HG02938 (cell line): ENCODE measurements around the gene PACRG.

Experiments used
- ATAC-seq: cut with Tn5 transposase; IDR thresholded peaks from one replicate; pipeline ENCODE4 v1.9.1; 2021; ENCODE audit warnings: mild to moderate bottlenecking, moderate library complexity; ENCODE audit not compliant: unreplicated experiment

PACRG gene

GRCh38 chr6:163340201-163340887, 612.6 kb downstream of the PACRG start:
- no peak for ATAC-seq

- ATAC-seq = no peak
Measured at GRCh38 chr6:163341224-163342061, 613.7 kb downstream of the PACRG start.

DNA sequence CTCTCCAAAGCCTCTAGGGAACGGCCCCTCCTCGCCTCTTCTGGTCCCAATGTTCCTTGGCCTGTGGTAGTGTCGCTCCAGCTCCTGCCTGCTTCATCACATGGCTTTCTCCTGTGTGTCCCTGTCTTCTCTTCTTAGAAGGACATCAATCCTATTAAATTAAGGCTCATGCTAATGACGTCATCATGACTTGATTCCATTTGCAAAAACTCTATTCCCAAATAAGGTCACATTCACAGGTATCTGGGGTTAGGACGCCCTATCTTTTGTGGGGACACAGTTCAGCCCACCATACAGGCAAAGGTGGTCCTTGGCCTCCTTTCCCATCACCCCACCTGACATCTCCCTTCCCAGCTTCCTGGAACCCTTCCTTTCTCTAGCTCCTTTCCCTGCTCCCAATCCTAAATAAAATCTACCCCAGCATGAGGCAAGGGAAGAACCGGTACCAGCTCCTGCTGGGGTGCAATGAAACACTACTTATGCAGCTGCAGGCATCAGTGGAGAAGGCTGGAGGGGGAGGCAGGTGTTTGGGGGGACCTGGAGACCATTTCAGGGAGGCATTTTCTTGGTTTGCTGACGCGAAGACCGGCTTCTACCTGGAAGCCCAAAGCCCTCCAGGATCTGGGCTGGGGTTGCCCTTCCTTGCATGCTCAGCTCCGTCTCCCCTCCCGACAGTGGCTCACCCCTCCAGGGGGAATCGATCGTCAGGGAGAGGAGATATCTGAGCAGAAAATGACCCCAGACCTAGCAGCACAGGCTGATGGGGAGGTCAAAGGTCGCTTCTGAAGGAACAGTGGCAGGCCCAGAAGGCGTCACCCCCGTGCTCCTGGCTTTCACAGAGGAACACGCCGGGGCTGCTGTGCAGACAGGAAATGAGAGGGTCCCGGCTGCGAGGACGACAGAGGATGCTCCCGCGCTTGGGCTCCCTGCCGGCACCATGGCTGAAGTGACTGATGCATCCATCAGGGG, 615.1 kb downstream of the PACRG start:
- ATAC-seq = no peak

DNA sequence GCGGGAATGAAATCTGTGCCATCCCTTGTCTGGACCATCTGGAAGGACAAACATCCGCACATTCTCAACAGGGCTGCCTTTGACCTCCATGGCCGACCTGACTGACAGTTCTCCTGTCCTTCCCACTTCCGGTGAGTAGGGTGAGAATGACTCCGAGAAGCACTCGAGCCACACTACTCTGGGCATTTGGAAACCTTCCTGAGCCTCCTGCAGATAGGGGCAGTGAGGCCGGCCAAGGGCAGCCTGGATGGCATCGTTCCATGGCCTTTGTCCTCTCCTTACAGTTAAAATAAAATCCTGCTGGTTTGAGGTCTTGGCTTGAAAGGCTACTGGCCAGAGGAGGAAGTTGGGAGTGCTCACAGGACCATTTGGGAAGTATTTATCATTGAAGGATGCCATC, 615.8 kb downstream of the PACRG start:
- ATAC-seq = no peak

GRCh38 chr6:163344411-163344810, 616.6 kb downstream of the PACRG start:
- ATAC-seq = no peak

- no peak for ATAC-seq
Measured at GRCh38 chr6:163345931-163346330, 618.2 kb downstream of the PACRG start.

DNA sequence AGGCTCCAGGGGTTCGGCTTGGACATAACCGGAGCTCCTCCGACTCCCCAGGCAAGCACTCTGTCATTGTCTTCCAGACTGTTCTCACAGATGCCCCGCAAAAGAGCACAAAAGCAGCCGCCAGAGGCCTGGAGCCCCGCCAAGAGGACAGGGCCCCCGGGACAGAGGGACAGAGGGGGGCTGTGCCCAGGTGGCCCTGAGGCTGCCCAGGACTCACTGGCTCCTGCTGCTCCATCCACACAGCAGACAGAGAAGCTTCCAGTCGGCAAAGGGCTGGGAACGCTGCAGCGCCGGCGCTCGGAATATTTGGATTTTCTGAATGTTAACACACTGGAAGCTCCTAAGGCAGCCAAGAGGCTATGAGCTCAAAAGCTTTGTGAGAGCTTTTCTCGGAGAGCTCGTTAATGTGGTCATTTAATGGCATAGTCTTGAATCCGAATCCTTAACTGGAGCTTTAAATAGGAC, 618.8 kb downstream of the PACRG start:
- ATAC-seq = no peak

- no peak for ATAC-seq
Measured at GRCh38 chr6:163347021-163347446, 619.3 kb downstream of the PACRG start.

GRCh38 chr6:163348789-163349680, 621.3 kb downstream of the PACRG start:
- no peak for ATAC-seq

- no peak for ATAC-seq
Measured at GRCh38 chr6:163349696-163350095, 621.9 kb downstream of the PACRG start.

DNA sequence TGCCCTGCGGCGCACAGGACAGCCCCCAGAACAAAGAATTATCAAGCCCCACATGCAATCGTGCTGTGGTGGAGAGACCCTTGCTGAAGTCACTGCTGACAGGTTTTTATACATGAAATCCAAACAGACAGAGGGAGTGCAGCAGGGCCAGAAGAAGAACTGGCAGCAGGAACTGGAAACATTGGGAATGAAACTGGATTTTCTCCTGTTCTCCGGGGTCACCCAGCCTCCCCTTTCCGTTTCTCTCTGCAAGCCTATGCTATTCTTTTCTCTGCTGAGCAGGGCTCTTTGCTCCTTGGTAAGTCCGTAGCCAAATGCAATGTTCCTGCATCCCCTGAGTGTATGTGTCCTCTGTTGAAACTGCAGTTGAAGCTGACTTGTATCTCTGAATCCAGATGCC, 623.2 kb downstream of the PACRG start:
- ATAC-seq = no peak

GRCh38 chr6:163352011-163352685, 624.4 kb downstream of the PACRG start:
- no peak for ATAC-seq

DNA sequence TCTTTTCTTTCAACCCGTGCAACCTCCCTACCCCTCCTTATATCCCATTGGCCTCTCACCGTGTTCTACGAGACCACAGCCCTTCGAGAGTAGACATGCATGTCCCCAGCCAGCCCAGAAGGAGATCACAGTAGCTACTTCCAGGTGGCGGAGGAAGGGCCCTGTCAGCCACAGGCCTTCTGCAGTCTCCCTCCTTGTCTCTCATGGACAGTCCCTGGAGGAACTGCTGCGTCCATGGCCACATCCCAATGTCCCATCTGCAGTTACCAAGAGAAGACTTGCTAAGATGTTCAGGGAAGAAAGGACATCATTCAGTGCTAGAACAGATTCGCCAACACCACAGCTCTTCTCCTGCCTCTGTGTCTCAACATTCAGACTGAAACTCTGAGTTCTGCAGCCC, 625.2 kb downstream of the PACRG start:
- no peak for ATAC-seq

DNA sequence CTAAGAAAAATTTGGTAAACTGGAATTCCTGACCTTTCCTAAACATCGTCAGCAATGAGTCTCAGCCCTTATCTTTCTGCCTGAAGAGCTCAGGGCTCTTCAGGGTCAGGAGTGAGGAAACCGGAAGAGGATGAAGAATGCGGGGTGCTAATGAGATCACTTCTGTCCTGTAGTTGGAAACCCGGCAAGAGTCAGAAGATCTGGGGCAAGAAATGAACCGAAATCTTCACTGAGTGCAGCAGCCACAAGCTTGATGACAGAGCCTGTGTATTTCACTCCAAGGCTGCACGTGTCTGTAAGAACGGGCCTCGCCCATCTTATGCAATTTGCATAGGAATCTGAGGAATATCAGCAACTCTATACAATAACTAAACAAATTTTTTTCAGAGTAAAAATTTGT, 626.3 kb downstream of the PACRG start:
- ATAC-seq = no peak

DNA sequence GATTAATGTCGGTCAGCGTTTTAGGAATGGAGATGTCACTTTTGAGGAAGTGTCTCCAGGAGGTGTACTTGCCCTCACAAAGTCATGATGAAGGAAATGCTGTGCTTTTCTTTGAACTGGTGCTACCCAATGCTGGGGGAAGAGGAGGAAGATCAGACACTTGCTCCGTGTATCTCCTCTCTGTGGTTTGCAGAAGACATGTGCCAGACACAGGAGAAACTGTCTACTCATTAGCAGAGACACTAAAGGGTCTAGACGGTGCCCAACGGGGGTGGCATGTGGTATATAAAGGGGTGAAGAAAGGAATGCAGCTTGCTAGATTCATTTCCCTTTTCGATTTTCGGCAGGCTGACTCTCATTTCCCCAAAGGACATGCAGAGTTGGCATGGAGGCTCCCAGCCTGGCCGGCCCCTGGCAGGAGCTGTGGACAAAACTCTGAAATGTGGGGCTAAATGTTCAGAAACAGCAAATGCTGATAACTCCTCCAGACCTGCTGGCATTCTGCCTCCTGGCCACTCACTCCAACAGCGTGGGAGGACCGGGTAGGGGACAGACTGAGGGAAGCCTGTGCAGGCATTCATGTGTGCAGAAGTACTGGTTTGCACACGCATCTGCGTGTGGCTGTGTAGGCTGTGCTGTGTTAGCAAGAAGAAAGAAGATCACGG, 627.1 kb downstream of the PACRG start:
- ATAC-seq = peak; percentile 69

GRCh38 chr6:163355426-163355991, 627.7 kb downstream of the PACRG start:
- ATAC-seq = peak; percentile 30

DNA sequence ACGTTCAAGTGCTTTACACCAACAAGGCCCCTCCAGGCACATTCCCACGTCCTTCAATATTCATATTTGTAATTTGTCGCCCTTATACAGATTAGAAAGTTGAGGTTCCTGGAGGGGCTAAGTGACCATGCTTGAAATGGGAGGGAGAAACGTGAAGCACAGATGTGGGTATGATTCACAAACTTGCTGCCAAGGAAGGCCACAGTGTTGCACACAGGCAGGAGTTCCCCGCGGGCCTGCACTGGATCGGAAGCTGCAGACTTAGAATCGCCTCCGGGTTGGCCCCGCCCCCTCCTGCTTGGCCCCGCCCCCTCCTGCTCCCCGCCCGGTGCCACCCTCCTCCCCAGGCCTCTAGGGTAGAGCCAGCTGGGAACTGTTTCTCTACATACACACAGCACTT, 628.5 kb downstream of the PACRG start:
- no peak for ATAC-seq

GRCh38 chr6:163356743-163357142, 629.0 kb downstream of the PACRG start:
- ATAC-seq = no peak

DNA sequence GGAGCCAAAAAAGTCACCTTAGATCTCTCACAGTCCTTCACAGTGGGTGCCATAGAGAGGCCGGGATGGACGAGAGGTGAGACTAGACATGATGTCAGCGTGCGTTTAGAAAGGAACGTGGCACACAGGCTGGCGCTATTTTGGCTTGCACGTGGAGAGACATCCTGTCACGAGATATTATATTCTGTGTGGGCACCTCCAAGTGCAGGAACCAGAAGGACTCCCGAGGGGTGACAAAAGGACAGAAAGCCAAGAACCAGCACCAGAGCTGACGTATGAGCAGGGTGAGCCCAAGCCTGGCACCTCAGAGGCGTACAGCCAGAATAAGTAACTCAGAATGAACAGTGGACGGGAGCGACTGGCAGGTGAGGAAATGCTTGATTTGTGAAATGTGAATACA, 636.9 kb downstream of the PACRG start:
- no peak for ATAC-seq
